ENCODE measurements around the gene MSL3B.
A peak's percentile ranks its signal among the peaks of the same experiment; 100 is the strongest.

The MSL3B gene

GRCh38 chr2:233835230-233836186 is 32.7 kb downstream of the MSL3B start:
- no peaks in the 10 kb centered on the region for H3K9me3 ChIP-seq
- intact Hi-C loops (cut with DNase I): no loop called here
- 94 to 95% methylated on average over 11 to 14 of the region's 14 CpGs for whole genome bisulfite sequencing, 2 donors
- H3K4me3 ChIP-seq (replicated peaks in 1 of 3): no peak overlapping the region
- no peaks in the 10 kb centered on the region for H3K27me3 ChIP-seq
- no peak for DNase-seq
- H3K4me1 ChIP-seq: no peaks in the 10 kb centered on the region
- H3K36me3 ChIP-seq: no peaks in the 10 kb centered on the region
- H3K27ac ChIP-seq: no peak overlapping the region
- TF ChIP-seq, protein P1, sequence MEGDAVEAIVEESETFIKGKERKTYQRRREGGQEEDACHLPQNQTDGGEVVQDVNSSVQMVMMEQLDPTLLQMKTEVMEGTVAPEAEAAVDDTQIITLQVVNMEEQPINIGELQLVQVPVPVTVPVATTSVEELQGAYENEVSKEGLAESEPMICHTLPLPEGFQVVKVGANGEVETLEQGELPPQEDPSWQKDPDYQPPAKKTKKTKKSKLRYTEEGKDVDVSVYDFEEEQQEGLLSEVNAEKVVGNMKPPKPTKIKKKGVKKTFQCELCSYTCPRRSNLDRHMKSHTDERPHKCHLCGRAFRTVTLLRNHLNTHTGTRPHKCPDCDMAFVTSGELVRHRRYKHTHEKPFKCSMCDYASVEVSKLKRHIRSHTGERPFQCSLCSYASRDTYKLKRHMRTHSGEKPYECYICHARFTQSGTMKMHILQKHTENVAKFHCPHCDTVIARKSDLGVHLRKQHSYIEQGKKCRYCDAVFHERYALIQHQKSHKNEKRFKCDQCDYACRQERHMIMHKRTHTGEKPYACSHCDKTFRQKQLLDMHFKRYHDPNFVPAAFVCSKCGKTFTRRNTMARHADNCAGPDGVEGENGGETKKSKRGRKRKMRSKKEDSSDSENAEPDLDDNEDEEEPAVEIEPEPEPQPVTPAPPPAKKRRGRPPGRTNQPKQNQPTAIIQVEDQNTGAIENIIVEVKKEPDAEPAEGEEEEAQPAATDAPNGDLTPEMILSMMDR (IDR thresholded peaks at IDR 0.05): no peak
- TF ChIP-seq POLR2A (IDR thresholded peaks at IDR 0.05): no peak

DNA sequence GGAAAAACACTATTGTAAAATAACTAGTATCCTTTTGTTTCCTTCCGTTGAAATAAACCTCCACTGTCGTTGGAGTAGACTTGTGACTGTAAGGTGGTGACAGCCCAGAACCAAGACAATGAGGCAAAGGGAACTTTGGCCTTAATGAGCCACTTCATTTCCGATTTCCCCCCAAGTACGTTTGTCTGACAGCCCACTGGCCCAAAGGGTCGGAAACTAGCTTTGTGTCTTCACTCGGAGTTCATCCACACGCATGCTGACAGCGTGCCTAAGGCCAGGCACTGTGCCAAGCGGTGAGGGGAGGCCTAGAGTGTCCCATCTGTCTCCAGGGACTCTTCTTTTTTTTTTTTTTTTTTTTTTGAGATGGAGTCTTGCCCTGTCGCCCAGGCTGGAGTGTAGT is 34.8 kb downstream of the MSL3B start:
- Histone ChIP-seq H3K4me3 (replicated peaks in 1 of 3) (no peak overlapping the region), H3K27me3 (no peaks in the 10 kb centered on the region), H3K4me1 (no peaks in the 10 kb centered on the region), H3K36me3 (no peaks in the 10 kb centered on the region), H3K27ac (no peak overlapping the region), H3K9me3 (no peaks in the 10 kb centered on the region)
- 78 to 84% methylated on average over 10 of the region's 10 CpGs for WGBS, 2 donors
- TF ChIP-seq POLR2A (IDR thresholded peaks at IDR 0.05): no peak
- TF ChIP-seq, protein P1 (IDR thresholded peaks at IDR 0.05): no peak
- intact Hi-C loops (cut with DNase I): no loop called here
- no peak for DNase-seq

DNA sequence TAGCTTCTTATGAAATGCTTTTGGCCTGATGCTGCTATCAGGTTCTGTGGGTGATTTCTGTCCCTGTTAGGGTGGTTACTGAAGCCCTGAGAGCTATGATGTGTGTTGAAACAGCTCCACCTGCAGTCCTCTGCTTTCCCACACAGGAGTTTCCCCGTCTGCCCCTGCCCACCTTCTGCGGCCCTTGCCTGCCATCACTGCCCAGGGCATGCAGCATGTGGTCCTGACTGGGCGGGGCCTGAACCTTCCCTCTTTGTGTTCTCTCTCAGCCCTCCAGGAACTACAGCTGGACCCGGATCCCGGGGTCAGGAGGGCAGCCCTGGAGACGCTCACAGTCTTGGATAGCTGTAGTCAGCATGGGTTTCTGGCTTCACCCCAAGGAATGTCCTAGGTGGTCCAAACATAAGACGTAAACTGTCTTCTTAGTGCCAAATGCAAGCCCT is 35.3 kb downstream of the MSL3B start:
- Histone ChIP-seq H3K9me3 (no peaks in the 10 kb centered on the region), H3K4me3 (replicated peaks in 1 of 3) (no peak overlapping the region), H3K4me1 (no peaks in the 10 kb centered on the region), H3K27ac (no peak overlapping the region), H3K36me3 (no peaks in the 10 kb centered on the region), H3K27me3 (no peaks in the 10 kb centered on the region)
- no peak for DNase-seq
- TF ChIP-seq POLR2A (IDR thresholded peaks at IDR 0.05): no peak
- TF ChIP-seq, protein P1 (IDR thresholded peaks at IDR 0.05): peak in 1 of 6 experiments; percentile 31
- intact Hi-C loops (cut with DNase I): no loop called here
- 61 to 66% methylated on average over 7 of the region's 7 CpGs for WGBS, 2 donors

- no peak overlapping the region for H3K27ac ChIP-seq
- no peaks in the 10 kb centered on the region for H3K4me1 ChIP-seq
- TF ChIP-seq POLR2A (IDR thresholded peaks at IDR 0.05): no peak
- TF ChIP-seq, protein P1 (IDR thresholded peaks at IDR 0.05): no peak
- H3K9me3 ChIP-seq: no peaks in the 10 kb centered on the region
- intact Hi-C loops (cut with DNase I): no loop called here
- H3K4me3 ChIP-seq (replicated peaks in 1 of 3): no peak overlapping the region
- no peak for DNase-seq
- no peaks in the 10 kb centered on the region for H3K27me3 ChIP-seq
- 78 to 82% methylated on average over 9 of the region's 9 CpGs for WGBS, 2 donors
- H3K36me3 ChIP-seq: no peaks in the 10 kb centered on the region
These were observed 35.8 kb downstream of the MSL3B start for GRCh38 chr2:233832414-233832813.

DNA sequence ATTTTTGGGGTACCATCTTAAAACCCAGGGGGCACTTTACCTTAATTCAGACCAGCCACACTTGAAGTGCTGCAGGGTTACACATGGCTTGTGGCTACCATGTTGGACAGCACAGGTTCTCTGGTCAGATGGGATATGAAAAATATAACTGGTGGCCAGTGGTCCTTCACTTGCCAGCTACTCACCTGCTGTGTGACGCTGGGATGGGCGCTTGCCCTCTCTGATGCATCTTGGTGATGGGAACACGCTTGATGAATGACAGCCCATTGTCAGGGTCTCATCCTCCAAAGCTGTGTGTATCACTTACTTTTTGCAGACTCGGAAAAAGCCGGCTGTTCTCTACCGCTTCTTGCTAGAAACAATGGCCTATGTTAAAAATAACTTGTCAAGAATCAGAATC is 36.3 kb downstream of the MSL3B start:
- Histone ChIP-seq H3K27ac (no peak overlapping the region), H3K4me3 (replicated peaks in 1 of 3) (no peak overlapping the region), H3K9me3 (no peaks in the 10 kb centered on the region), H3K27me3 (no peaks in the 10 kb centered on the region), H3K36me3 (no peaks in the 10 kb centered on the region), H3K4me1 (no peaks in the 10 kb centered on the region)
- TF ChIP-seq, protein P1 (IDR thresholded peaks at IDR 0.05): no peak
- TF ChIP-seq POLR2A (IDR thresholded peaks at IDR 0.05): no peak
- intact Hi-C loops (cut with DNase I): no loop called here
- no peak for DNase-seq
- WGBS, 2 donors: 98 to 99% methylated on average over 6 of the region's 6 CpGs
